DND-41 (cell line): ENCODE measurements around the gene GPX3.

ENCODE experiments used
- ATAC-seq: fragments of 200-7000 bp; cut with Tn5 transposase; 3 replicates; pipeline ENCODE4 v1.9.1; 2021; ENCODE audit warnings: low read depth; ENCODE audit not compliant: insufficient read depth
- DNase-seq: peaks from one replicate; pipeline ENCODE4 v3.0.0-alpha.2; 2020
- H2AFZ ChIP-seq: 2 replicates; pipeline ENCODE4 v1.6.0; 2012; ENCODE audit warnings: low read depth, low read length
- H3K27ac ChIP-seq: 2 replicates; pipeline ENCODE4 v1.5.1; 2012; ENCODE audit warnings: low read length, inconsistent platforms
- H3K27me3 ChIP-seq: fragments of 200-600 bp; sonication (generic); 2 replicates; pipeline ENCODE4 v1.6.0; 2012; ENCODE audit warnings: low read length, mild to moderate bottlenecking, inconsistent platforms; ENCODE audit not compliant: insufficient read depth, poor library complexity
- H3K36me3 ChIP-seq: 2 replicates; pipeline ENCODE4 v1.5.1; 2012; ENCODE audit warnings: low read length, inconsistent platforms; ENCODE audit not compliant: insufficient read depth
- H3K4me1 ChIP-seq: 2 replicates; pipeline ENCODE4 v1.5.1; 2012; ENCODE audit warnings: mild to moderate bottlenecking, low read length; ENCODE audit not compliant: insufficient read depth
- H3K4me2 ChIP-seq: 2 replicates; pipeline ENCODE4 v1.6.0; 2012; ENCODE audit warnings: mild to moderate bottlenecking, moderate library complexity, low read length, inconsistent platforms; ENCODE audit not compliant: insufficient read depth
- H3K4me3 ChIP-seq, 2 experiments: fragments of 200-600 bp in 1 of 2; shearing (Covaris generic) in 1 of 2; 2 replicates each; pipeline ENCODE4 v1.5.1; 2012 to 2016; ENCODE audit warnings: inconsistent platforms in 2 of 2, low read length in 2 of 2, mild to moderate bottlenecking in 2 of 2, low read depth in 1 of 2, moderate library complexity in 1 of 2
- H3K79me2 ChIP-seq: 2 replicates; pipeline ENCODE4 v1.6.0; 2012; ENCODE audit warnings: low read length, inconsistent platforms; ENCODE audit not compliant: insufficient read depth
- H3K9ac ChIP-seq: 2 replicates; pipeline ENCODE4 v1.6.0; 2012; ENCODE audit warnings: low read depth, mild to moderate bottlenecking, inconsistent platforms, low read length, moderate library complexity
- H3K9me3 ChIP-seq: 2 replicates; pipeline ENCODE4 v1.5.1; 2012; ENCODE audit warnings: low read length, moderate library complexity, mild to moderate bottlenecking, inconsistent platforms; ENCODE audit not compliant: insufficient read depth, severe bottlenecking
- H4K20me1 ChIP-seq: 2 replicates; pipeline ENCODE4 v1.6.0; 2012; ENCODE audit warnings: low read length; ENCODE audit not compliant: insufficient read depth
- CTCF ChIP-seq: IDR thresholded peaks from 2 replicates; pipeline ENCODE4 v1.5.1; 2012; ENCODE audit warnings: borderline replicate concordance, low read length, moderate library complexity, mild to moderate bottlenecking; ENCODE audit not compliant: poor library complexity, severe bottlenecking; ENCODE audit errors: extremely low read depth
- EZH2 ChIP-seq: IDR thresholded peaks from 3 replicates; pipeline ENCODE4 v1.6.1; 2012; ENCODE audit warnings: borderline replicate concordance, low read depth, mild to moderate bottlenecking, moderate library complexity, low read length, inconsistent platforms; ENCODE audit not compliant: severe bottlenecking

Gene GPX3

DNA sequence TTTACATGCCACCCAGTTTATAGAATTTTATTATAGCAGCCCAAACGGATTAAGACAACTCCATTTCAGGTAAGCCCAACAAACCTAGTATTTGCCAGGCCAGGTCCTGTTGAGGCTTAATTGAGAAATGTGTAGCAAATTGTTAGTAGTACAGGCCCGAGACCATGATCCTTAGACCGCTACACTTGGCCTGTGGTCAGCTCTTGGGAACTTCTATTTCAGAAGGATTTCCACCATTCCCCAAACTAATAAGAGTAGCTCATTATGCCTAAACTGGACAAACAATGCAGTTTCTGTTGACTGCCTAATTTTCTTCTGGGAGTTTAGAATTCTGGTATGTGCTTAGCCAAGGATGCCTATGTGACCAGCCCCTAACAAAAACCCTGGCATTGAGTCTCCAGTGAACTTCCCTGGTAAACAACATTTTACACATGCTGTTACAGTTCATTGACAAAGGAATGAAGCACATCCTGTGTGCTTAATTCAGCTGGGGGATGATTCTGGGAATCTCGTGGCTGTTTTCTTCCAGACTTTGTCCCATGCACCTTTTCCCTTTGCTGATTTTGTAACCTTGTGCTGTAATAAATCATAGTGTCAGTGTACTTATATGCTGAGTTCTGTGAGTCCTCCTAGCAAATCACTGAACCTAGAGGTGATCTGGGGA lies 5.6 kb upstream of the GPX3 start:
- Histone ChIP-seq H3K36me3 (no peaks in the 10 kb centered on the region), H3K9me3 (no peaks in the 10 kb centered on the region), H3K27me3 (peaks cover 2% of the 10 kb centered on the region), H3K4me3 (no peak overlapping the region), H3K4me2 (no peak overlapping the region), H3K79me2 (no peaks in the 10 kb centered on the region), H3K9ac (no peak overlapping the region), H3K4me1 (peaks cover 13% of the 10 kb centered on the region), H4K20me1 (no peaks in the 10 kb centered on the region), H3K27ac (no peak overlapping the region), H2AFZ (no peak overlapping the region)
- TF ChIP-seq EZH2 (no peak), CTCF (no peak)
- no peak for ATAC-seq
- DNase-seq, result no peak

DNA sequence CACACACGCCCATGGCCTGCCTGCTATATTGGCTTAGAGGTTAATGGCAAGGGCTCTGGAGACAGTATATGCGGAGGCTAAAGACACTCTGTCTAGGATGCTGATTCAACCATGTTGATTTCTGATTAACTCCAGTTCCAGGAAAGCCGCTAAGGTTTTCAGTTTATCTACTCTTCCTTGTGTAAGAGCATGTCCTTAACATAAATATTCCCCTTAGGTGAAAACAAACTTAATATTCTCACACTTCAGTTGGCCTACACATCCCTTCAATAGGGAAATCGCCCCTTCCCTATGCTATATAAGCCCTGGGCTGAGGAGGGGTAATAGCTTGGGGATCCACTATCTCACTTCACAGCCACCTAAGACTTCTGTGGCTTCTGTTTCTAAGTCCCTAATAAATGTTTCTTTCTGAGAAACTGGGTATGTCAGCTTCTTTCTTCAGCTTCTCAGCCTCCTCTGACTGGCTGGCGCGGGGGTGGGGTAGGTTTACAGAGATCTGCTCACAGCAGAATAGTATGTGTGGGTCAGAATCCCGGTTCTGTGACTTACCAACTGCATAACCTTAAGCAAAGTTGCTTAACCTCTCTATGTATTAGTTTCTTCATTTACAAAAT lies 4.3 kb upstream of the GPX3 start:
- ATAC-seq (no peak), DNase-seq (no peak)
- Histone ChIP-seq H3K4me3 (no peak overlapping the region), H3K9me3 (no peaks in the 10 kb centered on the region), H3K27me3 (no peaks in the 10 kb centered on the region), H4K20me1 (no peaks in the 10 kb centered on the region), H3K79me2 (no peaks in the 10 kb centered on the region), H3K36me3 (no peaks in the 10 kb centered on the region), H3K9ac (no peak overlapping the region), H2AFZ (no peak overlapping the region), H3K4me1 (peaks cover 13% of the 10 kb centered on the region), H3K4me2 (no peak overlapping the region), H3K27ac (no peak overlapping the region)
- no peak for TF ChIP-seq EZH2
- TF ChIP-seq CTCF, result no peak

DNA sequence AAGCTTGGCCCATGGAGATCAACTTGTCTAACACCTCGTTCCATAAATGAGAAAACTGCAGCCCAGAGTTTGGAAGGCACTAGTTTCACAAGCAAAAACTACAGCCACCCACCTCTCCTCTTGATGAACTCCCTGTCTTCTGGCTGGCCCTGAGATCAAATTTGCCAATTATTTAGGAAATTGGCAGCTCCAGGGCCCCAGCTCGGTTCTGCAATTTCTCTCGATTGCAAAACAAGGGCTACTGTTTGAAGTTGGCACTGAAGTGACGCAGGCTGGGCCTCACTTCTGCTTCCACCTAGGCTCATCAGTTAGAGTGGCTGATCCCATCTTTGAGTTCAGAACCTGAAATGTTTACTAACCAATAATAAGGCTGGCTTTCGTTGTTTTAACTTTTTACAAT lies 3.7 kb upstream of the GPX3 start:
- no peaks in the 10 kb centered on the region for H4K20me1 ChIP-seq
- DNase-seq (no peak), ATAC-seq (no peak)
- H3K9me3 ChIP-seq, result no peaks in the 10 kb centered on the region
- no peak for TF ChIP-seq CTCF
- no peak for TF ChIP-seq EZH2
- H3K4me1 ChIP-seq, result peaks cover 13% of the 10 kb centered on the region
- no peak overlapping the region for H2AFZ ChIP-seq
- no peak overlapping the region for H3K4me2 ChIP-seq
- no peak overlapping the region for H3K27ac ChIP-seq
- H3K27me3 ChIP-seq, result no peaks in the 10 kb centered on the region
- H3K79me2 ChIP-seq, result no peaks in the 10 kb centered on the region
- no peak overlapping the region for H3K4me3 ChIP-seq
- no peak overlapping the region for H3K9ac ChIP-seq
- no peaks in the 10 kb centered on the region for H3K36me3 ChIP-seq
